Liver (tissue), 3 donors: ENCODE results near the gene TEX53.

Experiments used
- ATF3 ChIP-seq: IDR thresholded peaks from 2 replicates; pipeline ENCODE4 v1.6.1; 2016; ENCODE audit warnings: antibody characterized with exemption
- CTCF ChIP-seq: fragments of 150-350 bp; IDR thresholded peaks from 2 replicates; pipeline ENCODE4 v1.5.1; 2017; ENCODE audit warnings: improper control_type of control experiment, low read depth, low read length; ENCODE audit not compliant: missing input control
- EGR1 ChIP-seq, 2 donors: IDR thresholded peaks; 2 replicates each; pipeline ENCODE4 v1.6.1; 2016 to 2018; ENCODE audit warnings: antibody characterized with exemption in 2 of 2, low read depth in 2 of 2
- FOXA1 ChIP-seq: IDR thresholded peaks from 2 replicates; pipeline ENCODE4 v1.6.1; 2016; ENCODE audit warnings: antibody characterized with exemption
- GABPA ChIP-seq, 2 donors: IDR thresholded peaks in 1 of 2; conservative IDR thresholded peaks in 1 of 2; 2 replicates each; pipeline ENCODE4 v1.6.1; 2016; ENCODE audit warnings: antibody characterized with exemption in 2 of 2, mild to moderate bottlenecking in 1 of 2, moderate library complexity in 1 of 2
- HNF4A ChIP-seq, 2 donors: conservative IDR thresholded peaks; 2 replicates each; pipeline ENCODE4 v1.6.1; 2016; ENCODE audit warnings: antibody characterized with exemption in 2 of 2, mild to moderate bottlenecking in 2 of 2
- HNF4G ChIP-seq: IDR thresholded peaks from 2 replicates; pipeline ENCODE4 v1.6.1; 2016; ENCODE audit warnings: antibody characterized with exemption
- MAX ChIP-seq: IDR thresholded peaks from 2 replicates; pipeline ENCODE4 v1.6.1; 2016; ENCODE audit warnings: antibody characterized with exemption
- RAD21 ChIP-seq, 2 donors: IDR thresholded peaks; 2 replicates each; pipeline ENCODE4 v1.6.1; 2016; ENCODE audit warnings: antibody characterized with exemption in 2 of 2, mild to moderate bottlenecking in 2 of 2
- REST ChIP-seq: IDR thresholded peaks from 2 replicates; pipeline ENCODE4 v1.6.1; 2016; ENCODE audit warnings: antibody characterized with exemption, mild to moderate bottlenecking
- RXRA ChIP-seq, 2 donors: IDR thresholded peaks; 2 replicates each; pipeline ENCODE4 v1.6.1; 2017 to 2018; ENCODE audit warnings: antibody characterized with exemption in 2 of 2, mild to moderate bottlenecking in 1 of 2
- SP1 ChIP-seq: IDR thresholded peaks from 2 replicates; pipeline ENCODE4 v1.6.1; 2018; ENCODE audit warnings: antibody characterized with exemption, mild to moderate bottlenecking
- TAF1 ChIP-seq: conservative IDR thresholded peaks from 2 replicates; pipeline ENCODE4 v1.6.1; 2016; ENCODE audit warnings: antibody characterized with exemption, mild to moderate bottlenecking
- YY1 ChIP-seq: IDR thresholded peaks from 2 replicates; pipeline ENCODE4 v1.6.1; 2016; ENCODE audit warnings: antibody characterized with exemption, mild to moderate bottlenecking
- donor health status: healthy.
- donor health status: healthy.

GRCh38 chr9:114664181-114664580 lies 6.6 kb upstream of the TEX53 start:
- TF ChIP-seq TAF1 (no peak), HNF4A (conservative IDR thresholded peaks at IDR 0.05) (no peak), CTCF (no peak), MAX (no peak), REST (no peak), YY1 (no peak), HNF4G (no peak), SP1 (no peak), EGR1 (IDR thresholded peaks at IDR 0.05; ENCODE audit: low read depth in 2 of 2) (no peak), FOXA1 (no peak), GABPA (IDR thresholded peaks at IDR 0.05 in 1 of 2, conservative IDR thresholded peaks at IDR 0.05 in 1 of 2) (no peak), RXRA (IDR thresholded peaks at IDR 0.05) (no peak), RAD21 (IDR thresholded peaks at IDR 0.05) (no peak), ATF3 (no peak)
